ENCODE data around the gene NEMP1. TPM values are rescaled to one million over a fixed set of nuclear protein-coding genes. Genes with fewer than 3 reads are reported as not detected.
A peak's percentile ranks its signal among the peaks of the same experiment; 100 is the strongest.

Gene NEMP1
- total and polyA plus RNA-seq, 2 of the 13 experiments (the other 11 are each of a cell fraction or from before 2014, with no cell fraction given), result 11.4 to 12.9 TPM

- CTCF ChIA-PET (ENCODE audit: low intra/inter-chr PET ratio, low total read pairs), result no interaction called here
- Histone ChIP-seq H3K4me3 (replicated peaks in 1 of 3; ENCODE audit: insufficient read depth in 1 of 3, low read depth in 2 of 3, low read length in 3 of 3) (no peak overlapping the region), H3K4me1 (ENCODE audit: insufficient read depth, low read length) (peaks cover 31% of the 10 kb centered on the region), H4K20me1 (ENCODE audit: insufficient read depth, low read length) (no peaks in the 10 kb centered on the region), H3K79me2 (ENCODE audit: insufficient read depth, low read length) (no peaks in the 10 kb centered on the region), H2AFZ (ENCODE audit: low read length) (no peak overlapping the region), H3K4me2 (ENCODE audit: low read depth, low read length) (peak overlapping the region; percentile 52), H3K36me3 (replicated peaks in 1 of 2; ENCODE audit: control insufficient read depth in 1 of 2, insufficient read depth in 2 of 2, low read length in 2 of 2) (no peaks in the 10 kb centered on the region), H3K9ac (ENCODE audit: insufficient read depth, low read depth, low read length) (no peak overlapping the region; the same call in 1 of the 2 replicates), H3K27me3 (ENCODE audit: control insufficient read depth in 1 of 2, insufficient read depth in 2 of 2, low read length in 2 of 2) (peaks cover 0 to 28% of the 10 kb centered on the region in 2 experiments; a peak in 4 of 5 replicates), H3K27ac (ENCODE audit: extremely low read length, insufficient read depth, low read length) (no peak overlapping the region), H3K9me3 (ENCODE audit: low read length) (no peaks in the 10 kb centered on the region)
- 58% methylated on average over 1 of the region's 1 CpG for WGBS (ENCODE audit: low lambda C conversion rate)
- no TSS peak for BruUV-seq (replicated peaks)
- POLR2A ChIA-PET, result interaction anchor here (0.8 to 3.0 kb wide), 6 partner anchors 9 to 109 kb away, joined by 3 to 23 read pairs (median 5); partner anchors contain the start of genes MYO1A and STAT6
- in situ Hi-C loops (cut with HindIII; ENCODE audit: extremely low pct_ligation_motif_present, low pct_unique_long_range_greater_than_20kb) (no loop called here), intact Hi-C loops (cut with micrococcal nuclease; ENCODE audit: unreplicated experiment) (no loop called here)
- no peak for DNase-seq (ENCODE audit: low spot score)
- no peak for ATAC-seq
- FAIRE-seq, result no peak
- TF ChIP-seq ZNF235 (CRISPR knock-in tag; IDR thresholded peaks at IDR 0.05; ENCODE audit: borderline replicate concordance), result no peak
- TF ChIP-seq ZNF276 (CRISPR knock-in tag; IDR thresholded peaks at IDR 0.05; ENCODE audit: low read depth), result no peak
- TF ChIP-seq DNMT3B (CRISPR knock-in tag; conservative IDR thresholded peaks at IDR 0.05), result no peak
- TF ChIP-seq ZBTB20 (CRISPR knock-in tag; IDR thresholded peaks at IDR 0.05; ENCODE audit: borderline replicate concordance, low read depth), result no peak
- no peak for TF ChIP-seq SMARCC2 (IDR thresholded peaks at IDR 0.05)
- no peak for TF ChIP-seq CSRNP2 (CRISPR knock-in tag; conservative IDR thresholded peaks at IDR 0.05; ENCODE audit: low read depth)
- no peak for TF ChIP-seq POLR2AphosphoS5 (IDR thresholded peaks at IDR 0.05; ENCODE audit: low read depth, low read length)
- no peak for TF ChIP-seq MLX (CRISPR knock-in tag; IDR thresholded peaks at IDR 0.05)
- TF ChIP-seq DBP (CRISPR knock-in tag; IDR thresholded peaks at IDR 0.05; ENCODE audit: not compliant biosample characterization), result no peak
- TF ChIP-seq ZMYM3 (CRISPR knock-in tag; IDR thresholded peaks at IDR 0.05), result no peak
- no peak for TF ChIP-seq ZNF615 (CRISPR knock-in tag; IDR thresholded peaks at IDR 0.05; ENCODE audit: borderline replicate concordance)
- no peak for TF ChIP-seq RARG (CRISPR knock-in tag; IDR thresholded peaks at IDR 0.05; ENCODE audit: low read depth)
- TF ChIP-seq FOXP1 (IDR thresholded peaks at IDR 0.05), result no peak
- TF ChIP-seq FOXP1 (CRISPR knock-in tag; IDR thresholded peaks at IDR 0.05), result no peak
- TF ChIP-seq ZNF350 (CRISPR knock-in tag; IDR thresholded peaks at IDR 0.05; ENCODE audit: borderline replicate concordance, low read depth), result no peak
- TF ChIP-seq RBFOX2 (IDR thresholded peaks at IDR 0.05; ENCODE audit: low read depth, low read length), result no peak
- no peak for TF ChIP-seq SAP130 (CRISPR knock-in tag; IDR thresholded peaks at IDR 0.05; ENCODE audit: low read depth)
Observed at GRCh38 chr12:57018906-57019305, 59.7 kb downstream of the NEMP1 start.

All from HepG2 (cell line).